ENCODE measurements around the gene PDE9A. TPM values are rescaled to one million over a fixed set of nuclear protein-coding genes. Genes with fewer than 3 reads are reported as not detected.

Gene PDE9A
- total RNA-seq, 1 donor from 2014 or later = 58.7 TPM

DNA sequence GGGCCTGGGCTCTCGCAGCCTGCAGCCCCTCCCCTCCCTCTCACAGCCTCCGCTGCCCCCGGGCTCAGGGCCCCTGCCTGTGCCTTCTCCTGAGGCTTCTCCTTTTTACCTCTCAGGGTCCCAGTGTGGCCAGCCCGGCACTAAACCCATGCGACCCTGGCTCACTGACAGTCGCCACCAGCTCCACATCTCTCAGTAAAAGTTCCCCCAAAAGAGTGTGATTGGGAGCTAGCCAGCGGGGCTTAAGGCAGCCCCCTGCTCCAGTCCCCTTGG is 26.6 kb downstream of the PDE9A start:
- TF ChIP-seq, protein P1, sequence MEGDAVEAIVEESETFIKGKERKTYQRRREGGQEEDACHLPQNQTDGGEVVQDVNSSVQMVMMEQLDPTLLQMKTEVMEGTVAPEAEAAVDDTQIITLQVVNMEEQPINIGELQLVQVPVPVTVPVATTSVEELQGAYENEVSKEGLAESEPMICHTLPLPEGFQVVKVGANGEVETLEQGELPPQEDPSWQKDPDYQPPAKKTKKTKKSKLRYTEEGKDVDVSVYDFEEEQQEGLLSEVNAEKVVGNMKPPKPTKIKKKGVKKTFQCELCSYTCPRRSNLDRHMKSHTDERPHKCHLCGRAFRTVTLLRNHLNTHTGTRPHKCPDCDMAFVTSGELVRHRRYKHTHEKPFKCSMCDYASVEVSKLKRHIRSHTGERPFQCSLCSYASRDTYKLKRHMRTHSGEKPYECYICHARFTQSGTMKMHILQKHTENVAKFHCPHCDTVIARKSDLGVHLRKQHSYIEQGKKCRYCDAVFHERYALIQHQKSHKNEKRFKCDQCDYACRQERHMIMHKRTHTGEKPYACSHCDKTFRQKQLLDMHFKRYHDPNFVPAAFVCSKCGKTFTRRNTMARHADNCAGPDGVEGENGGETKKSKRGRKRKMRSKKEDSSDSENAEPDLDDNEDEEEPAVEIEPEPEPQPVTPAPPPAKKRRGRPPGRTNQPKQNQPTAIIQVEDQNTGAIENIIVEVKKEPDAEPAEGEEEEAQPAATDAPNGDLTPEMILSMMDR (IDR thresholded peaks at IDR 0.05; ENCODE audit: partially characterized antibody, unreplicated experiment) = no peak
- H3K4me3 Mint-ChIP-seq (ENCODE audit: unreplicated experiment) = no peak overlapping the region
- no peak overlapping the region for H3K27ac Mint-ChIP-seq (ENCODE audit: unreplicated experiment)
- H3K36me3 Mint-ChIP-seq (ENCODE audit: unreplicated experiment) = peaks cover 13% of the 10 kb centered on the region
- DNase-seq = no peak
- peaks cover 3% of the 10 kb centered on the region for H3K27me3 Mint-ChIP-seq (ENCODE audit: unreplicated experiment)
- H3K9me3 Mint-ChIP-seq (ENCODE audit: unreplicated experiment) = peaks cover 4% of the 10 kb centered on the region
- peaks cover 39% of the 10 kb centered on the region for H3K4me1 Mint-ChIP-seq (ENCODE audit: low read depth, unreplicated experiment)

DNA sequence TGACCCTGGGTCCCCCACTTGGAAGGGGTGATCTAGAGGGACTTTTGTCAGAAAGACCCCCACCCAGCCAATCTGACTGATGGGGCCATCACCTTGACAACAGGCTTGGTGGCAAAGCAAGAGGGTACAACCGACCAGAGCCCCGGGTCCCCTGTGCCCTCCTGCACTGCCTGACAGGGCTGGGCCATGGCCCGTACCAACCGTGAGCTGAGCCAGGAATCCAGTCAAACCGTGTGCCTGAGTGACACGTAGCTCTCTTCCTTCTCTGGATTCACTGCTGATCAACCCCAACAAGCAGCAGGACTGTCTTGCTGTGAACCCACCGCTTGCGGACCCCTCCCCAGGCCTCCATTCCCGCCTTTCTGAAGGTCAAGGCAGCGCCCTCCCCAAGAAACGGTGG is 27.0 kb downstream of the PDE9A start:
- Mint-ChIP-seq H3K36me3 (ENCODE audit: unreplicated experiment) (peaks cover 13% of the 10 kb centered on the region), H3K4me3 (ENCODE audit: unreplicated experiment) (no peak overlapping the region), H3K4me1 (ENCODE audit: low read depth, unreplicated experiment) (peaks cover 35% of the 10 kb centered on the region), H3K27me3 (ENCODE audit: unreplicated experiment) (peaks cover 3% of the 10 kb centered on the region), H3K9me3 (ENCODE audit: unreplicated experiment) (peaks cover 4% of the 10 kb centered on the region), H3K27ac (ENCODE audit: unreplicated experiment) (no peak overlapping the region)
- TF ChIP-seq, protein P1 (IDR thresholded peaks at IDR 0.05; ENCODE audit: partially characterized antibody, unreplicated experiment) = no peak
- no peak for DNase-seq

DNA sequence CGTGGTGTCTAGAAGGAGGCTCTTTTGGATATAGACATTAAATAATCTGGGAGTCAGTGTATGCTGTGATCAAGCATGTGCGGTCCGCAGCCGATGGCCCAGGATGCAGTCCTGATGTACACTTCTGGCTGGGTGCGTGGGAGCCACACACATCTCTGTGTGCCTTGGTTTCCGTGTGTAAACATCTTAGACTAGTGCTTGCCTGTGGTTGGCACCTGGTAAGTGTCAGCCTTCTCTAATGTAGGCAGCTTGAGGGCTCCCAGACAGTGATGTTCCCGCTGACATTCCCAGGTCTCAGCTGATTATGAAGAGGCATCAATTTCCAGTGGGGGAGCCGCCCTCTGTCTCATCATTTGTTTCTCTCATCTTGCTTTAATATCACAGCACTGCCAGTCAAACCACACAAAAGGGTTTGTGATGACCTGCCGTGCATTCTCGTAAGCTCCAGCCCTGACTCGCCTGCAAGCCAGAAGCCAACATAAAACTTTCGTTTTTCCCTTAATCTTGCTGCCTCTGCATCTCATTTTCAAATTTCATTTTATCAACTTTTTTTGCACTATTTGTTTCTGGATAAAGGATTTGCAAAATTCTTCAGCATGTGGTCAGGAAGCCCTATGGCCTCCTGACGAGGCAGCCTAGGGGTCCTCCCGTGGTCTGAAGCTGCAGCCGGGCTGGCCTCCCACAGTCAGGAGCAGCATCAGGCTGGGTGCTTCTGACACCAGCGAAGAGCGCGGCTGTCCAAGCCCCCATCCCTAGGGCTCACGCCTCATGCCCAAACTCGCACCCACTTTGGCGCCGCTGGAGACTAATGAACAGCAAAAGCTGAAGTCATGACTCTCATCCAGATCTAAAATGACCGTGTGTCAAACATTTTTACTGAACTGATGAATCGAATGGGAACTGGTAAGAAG is 28.1 kb downstream of the PDE9A start:
- Mint-ChIP-seq H3K27ac (ENCODE audit: unreplicated experiment) (no peak overlapping the region), H3K4me3 (ENCODE audit: unreplicated experiment) (no peak overlapping the region), H3K9me3 (ENCODE audit: unreplicated experiment) (peaks cover 2% of the 10 kb centered on the region), H3K36me3 (ENCODE audit: unreplicated experiment) (peaks cover 13% of the 10 kb centered on the region), H3K4me1 (ENCODE audit: low read depth, unreplicated experiment) (peaks cover 26% of the 10 kb centered on the region), H3K27me3 (ENCODE audit: unreplicated experiment) (peaks cover 3% of the 10 kb centered on the region)
- TF ChIP-seq, protein P1 (IDR thresholded peaks at IDR 0.05; ENCODE audit: partially characterized antibody, unreplicated experiment) = no peak
- no peak for DNase-seq

DNA sequence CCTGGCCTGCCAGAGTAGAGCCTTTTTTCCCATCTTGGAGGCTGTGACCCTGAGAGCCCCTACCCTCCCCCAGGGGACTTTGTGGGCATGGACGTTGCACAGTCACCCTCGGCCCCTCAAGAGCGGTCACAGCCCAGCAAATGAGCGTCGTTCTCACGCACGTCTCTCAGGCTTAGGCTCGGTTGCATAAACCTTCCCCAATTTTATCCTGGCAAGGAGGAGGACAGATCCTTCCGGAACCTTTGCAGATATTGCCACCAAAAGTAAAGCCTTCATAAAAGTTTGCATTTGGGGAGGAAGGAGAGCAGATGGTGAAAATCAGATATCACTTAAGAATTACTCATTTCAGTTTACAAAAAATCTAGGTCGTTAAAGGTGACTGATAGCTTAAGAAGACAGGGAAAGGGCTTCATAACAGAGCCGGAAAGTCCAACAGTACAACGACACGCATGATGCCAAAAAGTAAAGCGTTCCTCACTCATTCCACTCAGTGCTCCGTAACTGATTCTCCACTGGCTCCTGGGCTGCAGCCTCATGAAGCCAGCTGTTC is 29.3 kb downstream of the PDE9A start:
- H3K4me3 Mint-ChIP-seq (ENCODE audit: unreplicated experiment) = no peak overlapping the region
- TF ChIP-seq, protein P1 (IDR thresholded peaks at IDR 0.05; ENCODE audit: partially characterized antibody, unreplicated experiment) = no peak
- DNase-seq = no peak
- H3K9me3 Mint-ChIP-seq (ENCODE audit: unreplicated experiment) = peaks cover 2% of the 10 kb centered on the region
- H3K27ac Mint-ChIP-seq (ENCODE audit: unreplicated experiment) = no peak overlapping the region
- H3K27me3 Mint-ChIP-seq (ENCODE audit: unreplicated experiment) = peaks cover 3% of the 10 kb centered on the region
- peaks cover 16% of the 10 kb centered on the region for H3K4me1 Mint-ChIP-seq (ENCODE audit: low read depth, unreplicated experiment)
- H3K36me3 Mint-ChIP-seq (ENCODE audit: unreplicated experiment) = peaks cover 20% of the 10 kb centered on the region

Data from glutamatergic neuron (in vitro differentiated cells).